Naive thymus-derived CD4-positive, alpha-beta T cell (primary cell): ENCODE results near the gene CAMTA2. TPM values are rescaled to one million over a fixed set of nuclear protein-coding genes. Genes with fewer than 3 reads are reported as not detected.
A peak's percentile ranks its signal among the peaks of the same experiment; 100 is the strongest.

Experiments used
- ATAC-seq: fragments of 150-1000 bp; cut with Tn5 transposase; 2 replicates; pipeline ENCODE4 v1.10.0; 2021; ENCODE audit warnings: mild to moderate bottlenecking, moderate library complexity
- CTCF ChIA-PET: fragments of 350-600 bp; sonication (Branson Sonifier 250); formaldehyde crosslinking; loops from one replicate; lab custom pipeline; 2021; ENCODE audit warnings: antibody characterized with exemption; lab: Charles Lee
- POLR2A ChIA-PET: fragments of 350-600 bp; sonication (Branson Sonifier 250); formaldehyde crosslinking; loops from one replicate; lab custom pipeline; 2021; ENCODE audit warnings: antibody characterized with exemption, inconsistent platforms; lab: Charles Lee
- DNase-seq, 9 donors: peaks; one replicate each; pipeline versions ENCODE4 v3.0.0 to v3.0.0-alpha.2; 2020 to 2022; ENCODE audit warnings: mixed read lengths in 1 of 9
- H3K27ac ChIP-seq: one replicate; pipeline ENCODE4 v1.7.0; 2013; ENCODE audit warnings: mild to moderate bottlenecking, low read depth, low read length, moderate library complexity
- H3K27me3 ChIP-seq, 2 donors: one replicate each; pipeline ENCODE4 v1.7.0; 2013; ENCODE audit warnings: low read length in 2 of 2, mild to moderate bottlenecking in 2 of 2, moderate library complexity in 2 of 2; ENCODE audit not compliant: control insufficient read depth in 2 of 2, insufficient read depth in 2 of 2
- H3K36me3 ChIP-seq, 3 experiments: 1 replicate in 2 of 3; 2 replicates in 1 of 3; pipeline ENCODE4 v1.7.0; 2013; ENCODE audit warnings: low read length in 3 of 3, mild to moderate bottlenecking in 3 of 3, moderate library complexity in 1 of 3; ENCODE audit not compliant: insufficient read depth in 3 of 3, control insufficient read depth in 2 of 3
- H3K4me1 ChIP-seq, 2 donors: one replicate each; pipeline ENCODE4 v1.7.0; 2013; ENCODE audit warnings: low read length in 2 of 2, mild to moderate bottlenecking in 2 of 2, moderate library complexity in 1 of 2; ENCODE audit not compliant: control insufficient read depth in 2 of 2, insufficient read depth in 2 of 2
- H3K4me3 ChIP-seq: 2 replicates; pipeline ENCODE4 v1.7.0; 2013; ENCODE audit warnings: mild to moderate bottlenecking, low read length
- H3K9me3 ChIP-seq, 3 experiments: 1 replicate in 2 of 3; 2 replicates in 1 of 3; pipeline ENCODE4 v1.7.0; 2013; ENCODE audit warnings: low read length in 3 of 3; ENCODE audit not compliant: control insufficient read depth in 2 of 3
- H3K27ac Mint-ChIP-seq, 9 donors: one replicate each; pipeline ENCODE4 v1.8.0; 2020 to 2022; ENCODE audit warnings: mixed read lengths in 9 of 9, mild to moderate bottlenecking in 8 of 9, moderate library complexity in 5 of 9, inconsistent platforms in 2 of 9
- H3K27me3 Mint-ChIP-seq, 5 donors: one replicate each; pipeline ENCODE4 v1.8.0; 2021 to 2022; ENCODE audit warnings: mixed read lengths in 5 of 5, mild to moderate bottlenecking in 1 of 5
- H3K36me3 Mint-ChIP-seq, 5 donors: one replicate each; pipeline ENCODE4 v1.8.0; 2020 to 2022; ENCODE audit warnings: mixed read lengths in 5 of 5, mild to moderate bottlenecking in 3 of 5, inconsistent platforms in 1 of 5
- H3K4me1 Mint-ChIP-seq, 7 donors: one replicate each; pipeline ENCODE4 v1.8.0; 2020 to 2022; ENCODE audit warnings: mixed read lengths in 7 of 7, mild to moderate bottlenecking in 3 of 7, inconsistent platforms in 1 of 7
- H3K4me3 Mint-ChIP-seq, 10 donors: one replicate each; pipeline ENCODE4 v1.8.0; 2020 to 2022; ENCODE audit warnings: mild to moderate bottlenecking in 10 of 10, mixed read lengths in 10 of 10, moderate library complexity in 6 of 10, inconsistent platforms in 2 of 10
- H3K9me3 Mint-ChIP-seq, 11 donors: one replicate each; pipeline ENCODE4 v1.8.0; 2020 to 2022; ENCODE audit warnings: mixed read lengths in 11 of 11, mild to moderate bottlenecking in 4 of 11, inconsistent platforms in 1 of 11, moderate library complexity in 1 of 11
- intact Hi-C, 2 donors: fragments of 100-400 bp; cut with micrococcal nuclease; formaldehyde crosslinking; loops; one replicate each; pipeline ENCODE4 v1.15.1; 2023
- polyA plus RNA-seq, 2 donors: library from polyadenylated mRNA; unstranded; fragments of 300-500 nt; fragmentation: Illumina TruSeq; gene quantifications; one replicate each; pipeline ENCODE4 v1.2.3, GENCODE V29; 2021
- total RNA-seq, 6 experiments: library from RNA in 5 of 6; stranded (reverse) in 5 of 6; gene quantifications; 1 replicate in 5 of 6; 2 replicates in 1 of 6; pipeline ENCODE4 v1.2.3 and lab custom pipeline; 2021 to 2026

The CAMTA2 gene
- total and polyA plus RNA-seq, 7 experiments from 2014 or later: 9.7 to 90.0 (median 61.1) TPM

DNA sequence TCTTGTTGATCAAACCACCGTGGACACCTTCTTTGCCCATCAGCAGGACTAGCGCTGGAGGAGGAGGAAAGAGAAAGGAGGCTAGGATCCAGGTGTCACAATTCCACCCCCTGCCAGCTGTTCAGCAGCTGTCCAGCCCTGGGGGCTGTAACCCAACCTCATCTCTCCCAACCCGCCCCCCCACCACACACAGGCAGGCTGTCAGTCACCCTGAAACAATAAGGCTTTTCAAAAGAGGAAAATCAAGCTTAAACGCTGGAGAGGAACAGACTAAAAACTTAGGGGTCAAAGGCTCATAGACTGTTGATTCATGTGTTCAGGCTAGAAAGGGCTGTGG lies 41.6 kb downstream of the CAMTA2 start:
- peaks cover 14 to 46% (median 16%) of the 10 kb centered on the region in 3 experiments for H3K36me3 ChIP-seq
- ChIA-PET POLR2A (interaction anchor here (0.5 to 13.0 kb wide), 11 partner anchors 22 to 304 kb away, joined by 3 to 278 read pairs (median 4); partner anchors contain the start of genes C17orf107, CAMTA2, INCA1 and KIF1C), CTCF (interaction anchor here (0.6 to 2.1 kb wide), 2 partner anchors 21 to 46 kb away, joined by 3 to 9 read pairs; partner anchors contain the start of gene SPAG7)
- H3K4me1 Mint-ChIP-seq: peaks cover 63 to 70% (median 64%) of the 10 kb centered on the region in 7 donors
- H3K4me3 Mint-ChIP-seq: peak overlapping the region; percentile 92 to 100 (median 96)
- H3K9me3 ChIP-seq: no peaks in the 10 kb centered on the region
- H3K9me3 Mint-ChIP-seq: peaks cover 0 to 6% (median 0%) of the 10 kb centered on the region in 11 donors
- ATAC-seq: no peak
- intact Hi-C loops: loop anchor here (2.0 to 10.0 kb wide), 5 partner anchors 113 to 1709 kb away; partner anchors contain the start of genes MINK1 (in 2 of the 2), ZNF594 (in 2 of the 2), C17orf100 (in 1 of the 2) and MED31 (in 1 of the 2)
- no peaks in the 10 kb centered on the region for H3K27me3 ChIP-seq
- H3K4me3 ChIP-seq: peak overlapping the region; percentile 98
- H3K27me3 Mint-ChIP-seq: peaks cover 0 to 2% (median 0%) of the 10 kb centered on the region in 5 donors
- peaks cover 5 to 62% (median 37%) of the 10 kb centered on the region in 5 donors for H3K36me3 Mint-ChIP-seq
- H3K4me1 ChIP-seq: peaks cover 51 to 57% of the 10 kb centered on the region in 2 donors
- DNase-seq: no peak
- H3K27ac Mint-ChIP-seq: peak overlapping the region in 8 of 9 donors; percentile 92 to 98 (median 94)
- H3K27ac ChIP-seq: peak overlapping the region; percentile 89

GRCh38 chr17:4945176-4945943 lies 42.1 kb downstream of the CAMTA2 start:
- ChIA-PET POLR2A (interaction anchor here (0.5 to 13.0 kb wide), 11 partner anchors 23 to 305 kb away, joined by 3 to 278 read pairs (median 4); partner anchors contain the start of genes C17orf107, CAMTA2, INCA1 and KIF1C), CTCF (interaction anchor here (0.6 to 2.1 kb wide), 2 partner anchors 22 to 46 kb away, joined by 3 to 9 read pairs; partner anchors contain the start of gene SPAG7)
- peak in 3 of 9 donors; percentile 35 to 83 (median 70) for DNase-seq
- intact Hi-C loops: loop anchor here (5.0 to 10.0 kb wide), 4 partner anchors 113 to 1709 kb away; partner anchors contain the start of genes ZNF594 (in 2 of the 2), C17orf100 (in 1 of the 2), MED31 (in 1 of the 2) and MINK1 (in 1 of the 2)
- H3K4me1 ChIP-seq: peaks cover 51 to 52% of the 10 kb centered on the region in 2 donors
- H3K9me3 ChIP-seq: no peaks in the 10 kb centered on the region
- no peaks in the 10 kb centered on the region for H3K27me3 ChIP-seq
- peaks cover 14 to 48% (median 16%) of the 10 kb centered on the region in 3 experiments for H3K36me3 ChIP-seq
- H3K4me3 Mint-ChIP-seq: peak overlapping the region; percentile 86 to 100 (median 96)
- H3K4me3 ChIP-seq: peak overlapping the region; percentile 56
- peak; percentile 32 for ATAC-seq
- H3K27me3 Mint-ChIP-seq: peaks cover 0 to 2% (median 0%) of the 10 kb centered on the region in 5 donors
- H3K36me3 Mint-ChIP-seq: peaks cover 5 to 65% (median 37%) of the 10 kb centered on the region in 5 donors
- peak overlapping the region; percentile 68 to 98 (median 93) for H3K27ac Mint-ChIP-seq
- peaks cover 58 to 66% (median 60%) of the 10 kb centered on the region in 7 donors for H3K4me1 Mint-ChIP-seq
- H3K9me3 Mint-ChIP-seq: peaks cover 0 to 6% (median 0%) of the 10 kb centered on the region in 11 donors
- H3K27ac ChIP-seq: peak overlapping the region; percentile 89

DNA sequence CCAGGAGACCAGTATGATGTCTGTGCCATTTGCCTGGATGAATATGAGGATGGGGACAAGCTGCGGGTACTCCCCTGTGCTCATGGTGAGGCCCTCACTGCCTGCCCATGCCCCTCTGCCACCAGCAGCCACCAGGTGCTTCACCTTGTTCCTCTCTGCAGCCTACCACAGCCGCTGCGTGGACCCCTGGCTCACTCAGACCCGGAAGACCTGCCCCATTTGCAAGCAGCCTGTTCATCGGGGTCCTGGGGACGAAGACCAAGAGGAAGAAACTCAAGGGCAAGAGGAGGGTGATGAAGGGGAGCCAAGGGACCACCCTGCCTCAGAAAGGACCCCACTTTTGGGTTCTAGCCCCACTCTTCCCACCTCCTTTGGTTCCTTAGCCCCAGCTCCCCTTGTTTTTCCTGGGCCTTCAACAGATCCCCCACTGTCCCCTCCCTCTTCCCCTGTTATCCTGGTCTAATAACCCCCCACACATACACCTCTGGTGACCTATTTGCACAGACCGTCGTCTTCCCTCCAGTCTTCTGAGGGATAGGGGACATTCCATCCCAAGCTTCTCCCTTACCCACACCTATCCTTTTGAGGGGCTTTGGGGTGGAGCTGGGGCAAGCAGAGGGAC lies 42.8 kb downstream of the CAMTA2 start:
- peaks cover 50 to 51% of the 10 kb centered on the region in 2 donors for H3K4me1 ChIP-seq
- ChIA-PET POLR2A (interaction anchor here (0.6 to 13.0 kb wide), 7 partner anchors 9 to 53 kb away, joined by 3 to 278 read pairs (median 5); partner anchors contain the start of genes INCA1, KIF1C and SPAG7), CTCF (interaction anchor here (0.7 to 2.1 kb wide), 2 partner anchors 23 to 45 kb away, joined by 3 to 9 read pairs; partner anchors contain the start of gene SPAG7)
- ATAC-seq (no peak), DNase-seq (no peak)
- Mint-ChIP-seq H3K27ac (peak overlapping the region; percentile 68 to 98 (median 93)), H3K9me3 (peaks cover 0 to 6% (median 0%) of the 10 kb centered on the region in 11 donors), H3K4me3 (peak overlapping the region; percentile 86 to 100 (median 96)), H3K27me3 (peaks cover 0 to 2% (median 0%) of the 10 kb centered on the region in 5 donors), H3K36me3 (peaks cover 5 to 65% (median 42%) of the 10 kb centered on the region in 5 donors), H3K4me1 (peaks cover 55 to 68% (median 62%) of the 10 kb centered on the region in 7 donors)
- H3K4me3 ChIP-seq: peak overlapping the region; percentile 56
- intact Hi-C loops: loop anchor here (1.0 to 10.0 kb wide), 5 partner anchors 23 to 1710 kb away; partner anchors contain the start of genes ZNF594 (in 2 of the 2), C17orf100 (in 1 of the 2), MED31 (in 1 of the 2) and MINK1 (in 1 of the 2)
- H3K36me3 ChIP-seq: peaks cover 14 to 50% (median 16%) of the 10 kb centered on the region in 3 experiments
- no peaks in the 10 kb centered on the region for H3K27me3 ChIP-seq
- H3K9me3 ChIP-seq: no peaks in the 10 kb centered on the region
- H3K27ac ChIP-seq: peak overlapping the region; percentile 89

- peak overlapping the region; percentile 89 for H3K27ac ChIP-seq
- no peak for ATAC-seq
- Mint-ChIP-seq H3K36me3 (peaks cover 5 to 66% (median 42%) of the 10 kb centered on the region in 5 donors), H3K27me3 (peaks cover 0 to 2% (median 0%) of the 10 kb centered on the region in 5 donors), H3K9me3 (peaks cover 0 to 6% (median 0%) of the 10 kb centered on the region in 11 donors), H3K4me1 (peaks cover 57 to 70% (median 64%) of the 10 kb centered on the region in 7 donors), H3K4me3 (peak overlapping the region; percentile 86 to 100 (median 96)), H3K27ac (peak overlapping the region; percentile 68 to 98 (median 93))
- H3K9me3 ChIP-seq: no peaks in the 10 kb centered on the region
- POLR2A ChIA-PET: interaction anchor here (1.0 to 13.0 kb wide), 5 partner anchors 9 to 229 kb away, joined by 3 to 278 read pairs (median 4); partner anchors contain the start of gene SPAG7
- intact Hi-C loops: loop anchor here (1.0 to 10.0 kb wide), 3 partner anchors 23 to 1711 kb away; partner anchors contain the start of genes ZNF594 (in 2 of the 2), C17orf100 (in 1 of the 2), MED31 (in 1 of the 2) and SPAG7 (in 1 of the 2)
- CTCF ChIA-PET: interaction anchor here (0.6 to 0.7 kb wide), 2 partner anchors 31 to 45 kb away, joined by 3 read pairs; no protein-coding TSS in a partner anchor
- H3K27me3 ChIP-seq: no peaks in the 10 kb centered on the region
- DNase-seq: peak in 8 of 9 donors; percentile 52 to 67 (median 61)
- peaks cover 51 to 52% of the 10 kb centered on the region in 2 donors for H3K4me1 ChIP-seq
- H3K4me3 ChIP-seq: peak overlapping the region; percentile 56
- H3K36me3 ChIP-seq: peaks cover 14 to 55% (median 16%) of the 10 kb centered on the region in 3 experiments
Observed at GRCh38 chr17:4944163-4944553, 43.3 kb downstream of the CAMTA2 start.

- POLR2A ChIA-PET: interaction anchor here (0.7 to 13.0 kb wide), 8 partner anchors 25 to 1254 kb away, joined by 3 to 278 read pairs (median 3); partner anchors contain the start of genes INCA1, KIF1C, PLD2 and SPAG7
- no peaks in the 10 kb centered on the region for H3K27me3 ChIP-seq
- H3K27ac ChIP-seq: peak overlapping the region; percentile 89
- peak overlapping the region; percentile 59 to 100 (median 98) for H3K4me3 Mint-ChIP-seq
- CTCF ChIA-PET: interaction anchor here (0.7 to 1.5 kb wide), 3 partner anchors 9 to 85 kb away, joined by 3 to 5 read pairs (median 3); partner anchors contain the start of gene SPAG7
- no peaks in the 10 kb centered on the region for H3K9me3 ChIP-seq
- peaks cover 0 to 2% (median 0%) of the 10 kb centered on the region in 5 donors for H3K27me3 Mint-ChIP-seq
- intact Hi-C loops: loop anchor here (10.0 kb wide), 2 partner anchors 252 to 1712 kb away; partner anchors contain the start of genes ZNF594 (in 2 of the 2), C17orf100 (in 1 of the 2) and MED31 (in 1 of the 2)
- H3K4me1 ChIP-seq: peaks cover 64% of the 10 kb centered on the region in 2 donors
- peak overlapping the region; percentile 89 for H3K4me3 ChIP-seq
- DNase-seq: no peak
- H3K9me3 Mint-ChIP-seq: peaks cover 0 to 6% (median 0%) of the 10 kb centered on the region in 11 donors
- H3K4me1 Mint-ChIP-seq: peaks cover 63 to 82% (median 74%) of the 10 kb centered on the region in 7 donors
- peaks cover 5 to 68% (median 42%) of the 10 kb centered on the region in 5 donors for H3K36me3 Mint-ChIP-seq
- peak overlapping the region; percentile 72 to 98 (median 92) for H3K27ac Mint-ChIP-seq
- H3K36me3 ChIP-seq: peaks cover 14 to 58% (median 16%) of the 10 kb centered on the region in 3 experiments
- ATAC-seq: no peak
Observed at GRCh38 chr17:4942760-4943508, 44.5 kb downstream of the CAMTA2 start.
